GM12864 (cell line): ENCODE data around the gene SIDT1.

Experiments used
- DNase-seq: peaks from one replicate; pipeline ENCODE4 v3.0.0-alpha.2; 2011; ENCODE audit warnings: low read depth
- H3K4me3 ChIP-seq: 2 replicates; pipeline ENCODE4 v1.5.1; 2011; ENCODE audit warnings: mild to moderate bottlenecking, low read depth, low read length, control low read depth
- CTCF ChIP-seq: IDR thresholded peaks from 2 replicates; pipeline ENCODE4 v1.5.1; 2011; ENCODE audit warnings: low read depth, mild to moderate bottlenecking, moderate library complexity, low read length, control low read depth, inconsistent platforms; ENCODE audit errors: missing control alignments

Gene SIDT1

GRCh38 chr3:113501597-113501996 lies 30.8 kb upstream of the SIDT1 start:
- TF ChIP-seq CTCF, result no peak
- no peak overlapping the region for H3K4me3 ChIP-seq
- DNase-seq, result no peak

GRCh38 chr3:113505867-113506266 lies 26.5 kb upstream of the SIDT1 start:
- H3K4me3 ChIP-seq, result no peak overlapping the region
- no peak for DNase-seq
- TF ChIP-seq CTCF, result no peak

- no peak overlapping the region for H3K4me3 ChIP-seq
- no peak for DNase-seq
- no peak for TF ChIP-seq CTCF
These were observed 24.8 kb upstream of the SIDT1 start for GRCh38 chr3:113507501-113508067.

- DNase-seq, result no peak
- H3K4me3 ChIP-seq, result no peak overlapping the region
- no peak for TF ChIP-seq CTCF
These were observed 23.4 kb upstream of the SIDT1 start for GRCh38 chr3:113508966-113509365.

GRCh38 chr3:113514265-113514769 lies 18.0 kb upstream of the SIDT1 start:
- peak overlapping the region; percentile 87 for H3K4me3 ChIP-seq
- DNase-seq, result no peak
- TF ChIP-seq CTCF, result no peak

GRCh38 chr3:113516115-113516505 lies 16.2 kb upstream of the SIDT1 start:
- DNase-seq, result no peak
- TF ChIP-seq CTCF, result no peak
- H3K4me3 ChIP-seq, result no peak overlapping the region; the same call in 1 of the 2 replicates

- no peak for TF ChIP-seq CTCF
- H3K4me3 ChIP-seq, result no peak overlapping the region
- DNase-seq, result no peak
These were observed 10.4 kb upstream of the SIDT1 start for GRCh38 chr3:113521981-113522380.
